ENCODE results near the gene SH3RF3.

SH3RF3 gene

DNA sequence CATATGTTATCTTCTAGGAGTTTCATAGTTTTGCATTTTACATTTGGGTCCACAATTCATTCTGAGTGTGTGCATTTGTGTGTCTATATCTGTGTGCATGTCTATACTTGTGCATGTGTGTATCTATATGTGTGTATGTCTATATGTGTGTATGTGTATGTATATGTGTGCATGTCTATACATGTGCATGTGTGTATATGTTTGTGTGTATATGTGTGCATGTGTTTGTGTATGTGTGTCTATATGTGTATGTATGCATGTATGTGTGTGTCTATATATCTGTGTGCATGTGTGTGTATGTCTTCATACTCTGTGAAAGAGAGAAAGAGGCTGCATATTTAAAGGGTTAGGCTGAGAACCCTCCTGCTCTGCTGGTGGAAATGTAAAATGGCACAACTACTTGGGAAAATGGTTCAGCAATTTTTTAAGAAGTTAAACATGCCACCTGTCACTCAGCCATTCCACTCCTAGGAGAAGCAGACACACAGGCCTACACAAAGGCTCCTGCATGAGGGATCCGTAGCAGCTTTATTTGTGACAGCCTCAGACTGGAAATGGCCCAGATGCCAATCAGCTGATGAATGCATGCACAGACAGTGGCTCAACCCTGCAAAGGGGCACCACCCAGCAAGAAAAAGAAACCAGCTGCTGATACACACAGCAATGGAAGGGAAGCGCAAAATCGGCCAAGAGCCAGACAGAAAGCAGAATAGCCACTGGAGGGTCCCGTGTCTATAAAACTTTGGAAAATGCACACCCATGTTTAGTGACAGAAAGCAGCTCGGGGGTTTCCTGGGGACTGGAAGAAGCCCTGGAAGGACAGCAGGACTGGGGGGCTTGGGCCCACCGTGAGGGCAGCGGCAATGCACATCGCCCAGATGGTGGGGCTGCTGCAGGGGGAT lies 337.9 kb downstream of the SH3RF3 start:
- no peak for DNase-seq

DNA sequence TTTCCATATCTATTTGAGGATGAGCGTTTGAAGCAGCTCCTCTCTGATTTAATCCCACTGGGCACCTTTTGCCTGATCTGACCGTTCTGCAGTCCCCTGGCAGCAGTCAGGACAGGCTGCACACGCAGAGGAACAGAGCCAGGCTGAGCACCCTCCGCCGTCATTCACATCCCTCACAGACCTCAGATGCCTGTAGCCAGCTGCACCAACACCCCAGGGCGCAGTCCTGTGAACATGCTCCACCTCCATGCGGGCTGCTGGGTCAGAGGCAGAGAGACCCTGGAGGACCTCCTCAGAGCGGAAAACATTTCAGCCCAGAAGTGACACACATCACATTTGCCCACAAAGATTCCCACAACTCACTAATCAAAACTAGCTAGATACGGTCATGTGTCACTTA lies 338.7 kb downstream of the SH3RF3 start:
- no peak for DNase-seq

DNA sequence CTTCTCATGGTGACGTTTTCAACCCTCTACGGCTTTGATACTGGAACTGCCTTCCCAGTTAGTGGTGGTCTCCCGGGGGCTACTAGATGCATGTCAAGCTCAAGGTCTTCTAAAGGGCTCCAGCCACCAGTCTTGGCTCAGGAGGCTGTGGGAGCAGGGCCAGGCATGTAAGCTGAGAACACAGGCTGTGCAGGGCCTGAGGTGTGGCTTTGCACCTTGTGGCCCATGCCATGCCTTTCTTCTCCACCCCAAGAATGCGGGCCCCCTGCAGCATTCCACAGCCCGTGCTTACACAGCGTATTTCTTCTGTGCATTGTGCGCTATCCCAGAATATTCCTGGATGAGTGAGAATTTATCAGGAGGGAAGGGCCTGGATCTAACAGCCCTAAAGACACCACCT lies 339.9 kb downstream of the SH3RF3 start:
- no peak for DNase-seq

DNA sequence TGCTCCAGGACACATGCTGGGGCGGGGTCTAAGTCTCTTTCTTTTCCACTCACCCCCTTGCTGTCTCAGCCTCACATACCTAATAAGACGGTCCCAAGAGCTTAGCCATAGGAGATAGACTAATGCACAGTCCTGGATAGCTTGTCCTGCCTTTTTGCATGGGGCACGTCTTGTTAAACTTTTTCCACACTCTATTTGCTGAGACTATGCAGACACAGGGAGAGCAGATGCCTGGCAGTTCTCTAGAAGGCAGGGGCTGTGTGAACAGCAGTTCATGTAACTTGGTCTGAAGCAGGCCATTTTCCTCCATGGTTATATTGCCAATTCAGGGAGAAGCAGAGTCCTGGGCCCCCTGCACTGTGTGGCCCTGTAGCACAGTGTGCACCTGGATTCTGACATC lies 342.7 kb downstream of the SH3RF3 start:
- DNase-seq: no peak

DNA sequence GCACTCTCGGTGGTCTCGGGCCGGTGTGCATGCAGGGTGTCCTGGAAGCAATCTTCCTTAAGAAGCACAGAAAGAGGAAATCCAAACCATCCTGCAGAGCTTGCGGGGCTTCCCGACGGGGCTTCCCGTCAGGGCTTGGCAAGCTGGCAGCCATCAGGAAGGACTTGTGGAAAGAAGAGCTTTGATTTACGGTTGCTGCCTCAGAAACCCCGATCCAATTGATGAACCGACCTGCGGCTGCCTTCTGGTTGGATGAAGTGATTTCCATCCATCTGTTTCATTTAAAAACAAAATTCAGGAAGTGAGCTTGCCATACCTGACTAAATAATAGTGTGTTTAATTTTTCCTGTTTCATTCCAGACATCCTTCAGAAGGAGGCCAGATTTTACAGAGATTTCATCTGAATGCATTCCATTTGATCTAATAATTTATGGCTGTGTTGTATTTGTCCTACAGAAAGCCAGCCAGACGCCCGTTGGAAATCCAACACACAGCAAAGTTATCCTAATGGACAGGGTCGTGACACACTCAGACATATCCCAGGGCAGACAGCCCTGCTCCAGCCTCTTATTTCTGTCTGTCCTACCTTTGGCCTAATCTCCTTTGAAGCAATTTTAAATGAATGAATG lies 343.4 kb downstream of the SH3RF3 start:
- no peak for DNase-seq

DNA sequence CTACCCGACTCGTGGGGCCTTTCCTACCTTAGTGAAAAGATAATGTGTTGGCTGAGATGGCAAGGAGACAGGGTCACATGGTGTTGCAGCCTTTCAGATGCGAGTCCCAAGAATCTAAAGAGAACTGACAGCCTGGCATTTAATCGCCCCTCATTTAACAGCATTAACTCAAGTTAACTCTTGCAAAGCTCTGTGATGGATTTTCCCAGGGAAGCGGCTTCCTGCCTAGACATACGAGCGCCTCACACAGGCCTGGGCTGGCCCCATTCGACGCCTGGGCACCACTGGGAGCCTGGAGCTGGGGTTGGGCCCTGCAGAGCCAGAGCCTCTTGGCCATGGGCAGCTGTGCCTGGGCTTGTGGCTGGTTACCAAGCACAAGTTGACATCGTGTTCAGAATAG lies 344.0 kb downstream of the SH3RF3 start:
- DNase-seq: no peak

DNA sequence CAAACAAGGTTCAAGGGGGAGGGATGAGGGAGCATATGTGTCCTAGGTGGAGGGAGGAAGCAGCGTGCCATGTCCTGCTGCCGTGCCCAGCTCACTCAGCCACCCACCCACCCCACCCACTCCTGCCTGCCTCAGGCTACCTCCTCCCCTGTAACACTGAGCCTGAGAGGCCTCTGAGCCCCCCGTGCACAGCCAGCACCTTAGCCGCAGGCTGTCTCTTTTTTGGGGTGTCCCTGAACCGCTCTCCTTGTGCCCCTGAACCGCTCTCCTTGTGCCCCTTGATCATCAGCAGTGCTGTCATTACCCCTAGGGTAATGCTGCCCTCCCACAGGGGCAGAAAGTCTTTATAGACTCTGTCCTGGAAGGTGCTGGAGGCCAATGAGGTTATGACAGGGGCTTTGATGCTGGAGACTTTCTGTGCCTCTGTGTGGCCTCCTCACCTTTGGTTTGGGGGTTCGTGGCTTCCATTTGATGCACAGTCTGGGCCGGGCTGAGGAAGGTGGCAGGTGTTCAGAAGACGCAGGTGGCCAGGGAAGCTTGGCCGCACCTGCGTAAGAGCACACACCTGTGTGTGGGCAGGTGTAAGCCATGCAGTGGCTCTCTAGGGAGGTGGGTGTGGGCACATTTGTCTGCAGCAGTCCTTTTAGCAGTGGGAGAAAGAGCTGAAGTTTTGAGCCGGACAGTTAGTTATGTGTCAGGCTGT lies 344.8 kb downstream of the SH3RF3 start:
- no peak for DNase-seq

DNA sequence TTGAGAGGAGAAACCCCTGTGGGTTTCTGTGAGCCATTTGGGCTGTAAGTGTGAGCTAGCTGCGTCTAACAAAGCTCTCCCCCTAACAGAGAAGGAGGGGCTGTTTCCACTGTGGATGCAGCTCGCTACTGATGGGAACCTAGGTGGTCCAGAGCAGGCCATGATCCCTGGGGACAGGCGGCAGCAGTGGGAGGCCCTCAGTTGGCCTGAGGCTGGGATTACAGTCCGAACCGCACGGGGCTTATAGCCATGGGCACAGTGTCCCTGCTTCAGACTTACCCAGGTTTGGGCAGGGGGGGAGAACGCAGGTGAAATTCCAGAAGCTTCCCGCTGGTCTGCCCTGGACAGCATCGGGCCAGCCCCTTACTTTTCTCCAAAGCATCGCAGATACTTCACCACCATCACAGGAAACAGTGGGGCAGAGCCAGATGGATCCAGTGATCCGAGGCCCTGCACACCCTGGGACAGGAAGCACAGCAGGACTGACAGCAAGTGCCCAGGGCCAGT lies 345.4 kb downstream of the SH3RF3 start:
- DNase-seq: no peak

DNA sequence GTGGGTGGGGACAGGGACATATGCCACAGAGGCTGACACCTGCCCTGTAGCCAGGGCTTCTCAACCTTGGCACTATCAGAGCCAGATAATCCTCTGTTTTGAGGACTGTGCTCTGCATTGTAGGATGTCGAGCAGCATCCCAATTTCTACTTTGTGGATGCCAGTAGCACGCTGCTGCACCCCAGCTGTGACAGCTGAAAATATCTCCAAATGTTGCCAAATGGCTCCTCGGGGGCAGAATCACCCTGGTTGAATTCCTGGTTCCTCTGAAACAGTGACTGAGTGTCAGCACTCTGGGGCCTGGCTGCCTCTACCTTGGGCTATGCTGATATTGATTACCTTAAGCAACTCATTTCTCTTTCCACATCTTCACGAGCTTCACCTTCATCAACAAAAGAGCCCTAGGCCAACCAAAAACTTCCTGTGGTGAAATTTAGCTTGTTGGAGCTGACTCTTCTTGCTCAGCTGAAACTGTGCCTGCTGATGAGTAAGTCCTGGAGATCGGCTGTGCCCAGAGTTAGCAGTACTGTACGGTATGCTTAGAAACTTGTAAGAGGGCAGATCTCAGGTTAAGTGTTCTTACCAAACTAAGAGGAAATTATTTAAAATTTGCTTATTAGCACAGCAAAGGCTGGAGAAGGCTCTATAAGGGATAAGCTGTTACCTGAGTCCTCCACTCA lies 346.7 kb downstream of the SH3RF3 start:
- no peak for DNase-seq

DNA sequence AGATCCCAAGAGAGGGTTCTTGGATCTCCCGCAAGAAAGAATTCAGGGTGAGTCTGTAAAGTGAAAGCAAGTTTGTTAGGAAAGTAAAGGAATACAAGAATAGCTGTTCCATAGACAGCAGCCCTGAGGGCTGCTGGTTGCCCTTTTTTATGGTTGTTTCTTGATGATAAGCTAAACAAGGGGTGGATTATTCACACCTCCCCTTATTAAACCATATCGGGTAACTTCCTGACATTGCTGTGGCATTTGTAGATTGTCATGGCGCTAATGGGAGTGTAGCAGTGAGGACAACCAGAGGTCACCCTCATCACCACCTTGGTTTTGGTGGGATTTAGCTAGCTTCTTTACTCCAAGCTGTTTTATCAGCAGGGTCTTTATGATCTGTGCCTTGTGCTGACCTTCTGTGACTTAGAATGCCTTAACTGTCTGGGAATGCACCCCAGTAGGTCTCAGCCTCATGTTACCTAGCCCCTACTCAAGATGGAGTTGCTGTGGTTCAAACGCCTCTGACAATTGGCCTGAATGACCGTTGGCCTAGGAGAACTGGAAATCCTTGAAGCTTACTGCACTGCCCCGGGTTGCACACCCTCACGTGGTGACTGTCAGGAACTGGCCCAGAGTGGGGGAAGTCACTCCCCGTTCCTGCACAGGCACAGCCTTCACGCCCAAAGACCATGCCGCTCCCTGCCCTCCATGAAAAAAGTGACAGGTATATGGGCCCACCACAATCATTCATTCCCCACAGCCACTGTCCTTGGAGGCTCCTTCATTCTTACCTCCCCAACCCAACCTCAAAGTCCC lies 347.8 kb downstream of the SH3RF3 start:
- peak; percentile 43 for DNase-seq

DNA sequence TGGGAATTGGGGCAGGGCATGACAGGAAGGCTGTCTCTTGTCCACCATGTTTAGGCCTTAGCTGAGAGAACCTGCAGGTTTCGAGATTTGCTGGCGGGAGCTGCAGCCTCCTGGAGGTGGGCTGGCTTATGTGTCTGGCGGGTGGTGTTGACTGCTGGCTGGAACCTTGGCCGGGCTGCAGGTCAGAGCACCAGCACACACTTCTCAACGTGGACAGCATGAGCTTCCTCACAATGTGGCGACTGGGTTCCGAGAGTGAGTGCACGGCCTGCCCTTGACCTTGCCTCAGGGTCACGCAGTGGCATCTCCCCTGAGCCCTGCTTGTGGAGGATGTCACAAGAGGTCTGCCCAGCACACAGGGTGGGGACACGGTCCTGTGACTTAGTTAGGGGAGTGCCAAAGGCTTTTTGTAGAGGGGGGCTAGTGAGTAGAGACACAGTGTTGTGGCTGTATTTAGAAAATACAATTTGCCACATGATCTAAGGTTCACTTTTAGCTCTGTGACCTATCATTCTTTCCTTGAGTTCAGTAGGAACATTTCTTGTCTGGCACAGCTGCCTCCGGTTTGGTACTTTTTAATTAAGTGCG lies 350.0 kb downstream of the SH3RF3 start:
- DNase-seq: no peak

DNA sequence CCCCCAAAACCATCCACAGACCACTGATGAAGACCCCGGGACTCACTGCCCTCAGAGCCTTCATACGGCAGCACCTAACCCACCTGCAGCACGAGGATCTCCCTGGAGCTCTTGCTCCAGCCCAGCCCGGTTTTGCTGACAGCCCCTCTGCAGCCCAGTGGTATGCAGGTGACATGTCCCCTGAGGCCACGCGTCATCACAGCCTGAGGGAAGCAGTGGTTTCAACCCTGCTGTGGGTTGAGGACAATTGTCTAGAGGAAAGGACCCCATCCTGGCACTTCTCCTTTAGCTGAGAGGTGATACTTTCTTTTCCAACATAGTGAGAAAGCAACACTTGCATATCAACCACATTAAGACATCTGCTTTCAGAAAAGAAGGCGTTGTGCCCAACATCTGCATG lies 350.8 kb downstream of the SH3RF3 start:
- no peak for DNase-seq

DNA sequence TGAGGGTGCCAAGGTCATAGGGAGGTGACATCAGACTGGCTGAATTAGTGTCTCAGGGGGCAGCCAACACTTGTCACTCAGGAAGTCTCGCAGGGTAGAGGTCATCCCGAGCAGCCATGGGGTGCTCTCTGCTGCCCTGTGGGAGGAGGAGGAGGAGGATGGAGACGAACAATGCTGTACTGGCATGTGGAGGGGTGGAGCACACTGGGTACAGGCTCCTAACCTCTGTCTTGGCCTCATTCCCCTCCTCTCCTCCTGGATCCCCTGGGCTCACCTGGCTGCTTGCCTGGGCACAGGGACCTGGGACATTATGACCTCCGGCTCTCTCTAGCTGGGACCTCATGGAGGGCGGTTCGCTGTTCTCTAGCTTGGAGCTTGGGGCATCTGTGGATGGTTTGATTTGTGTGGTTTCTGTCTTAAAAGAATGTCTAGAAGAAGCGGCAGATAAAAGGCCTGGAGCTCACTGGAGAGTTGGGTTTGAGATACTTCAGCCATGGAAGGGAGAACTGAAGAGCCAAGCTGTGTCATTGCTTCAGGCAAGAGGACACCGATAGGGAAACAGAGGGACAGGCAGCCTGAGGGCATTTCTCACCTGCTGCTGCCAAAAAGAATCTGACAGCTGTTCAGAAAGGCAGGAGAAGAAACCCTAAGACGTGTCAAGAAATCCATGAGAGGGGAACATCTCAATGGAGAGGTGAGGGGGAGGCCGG lies 351.6 kb downstream of the SH3RF3 start:
- no peak for DNase-seq

DNA sequence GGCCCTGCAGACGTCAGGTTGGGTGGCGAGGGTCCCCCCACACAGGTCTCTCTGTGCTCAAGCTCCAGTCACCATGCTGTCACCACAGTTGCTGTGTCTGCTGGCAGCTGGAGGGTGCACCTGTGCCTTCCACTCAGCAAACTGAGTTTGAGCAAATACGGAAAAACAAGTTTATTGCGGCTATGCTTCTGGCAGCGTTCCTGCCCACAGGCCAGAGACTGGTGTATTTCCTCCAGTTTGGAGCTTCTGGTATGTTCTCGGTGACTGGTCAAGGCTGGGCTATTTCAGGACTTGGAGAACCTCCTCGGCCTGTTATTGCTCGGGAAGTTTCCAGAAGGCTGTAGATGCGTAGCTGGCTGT lies 352.2 kb downstream of the SH3RF3 start:
- DNase-seq: no peak

DNA sequence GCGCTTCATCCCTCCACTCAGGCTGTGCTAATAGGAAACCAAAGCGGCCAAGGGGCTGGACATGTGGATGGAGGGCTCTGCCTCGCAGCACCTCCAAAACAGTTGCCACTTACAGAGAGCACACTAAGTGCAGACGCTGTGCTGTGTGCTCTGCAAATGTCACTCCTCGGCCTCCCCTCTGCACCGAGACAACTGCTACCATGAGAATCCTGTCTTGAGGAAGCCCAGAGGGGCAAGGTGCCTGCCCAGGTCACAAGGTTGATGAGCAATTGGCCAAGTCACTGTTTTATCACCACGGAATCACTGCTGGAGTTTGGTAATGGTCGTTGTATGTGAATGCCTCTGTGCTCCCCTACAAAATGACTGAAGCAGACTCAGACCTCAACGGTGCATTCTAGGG lies 352.6 kb downstream of the SH3RF3 start:
- no peak for DNase-seq

DNA sequence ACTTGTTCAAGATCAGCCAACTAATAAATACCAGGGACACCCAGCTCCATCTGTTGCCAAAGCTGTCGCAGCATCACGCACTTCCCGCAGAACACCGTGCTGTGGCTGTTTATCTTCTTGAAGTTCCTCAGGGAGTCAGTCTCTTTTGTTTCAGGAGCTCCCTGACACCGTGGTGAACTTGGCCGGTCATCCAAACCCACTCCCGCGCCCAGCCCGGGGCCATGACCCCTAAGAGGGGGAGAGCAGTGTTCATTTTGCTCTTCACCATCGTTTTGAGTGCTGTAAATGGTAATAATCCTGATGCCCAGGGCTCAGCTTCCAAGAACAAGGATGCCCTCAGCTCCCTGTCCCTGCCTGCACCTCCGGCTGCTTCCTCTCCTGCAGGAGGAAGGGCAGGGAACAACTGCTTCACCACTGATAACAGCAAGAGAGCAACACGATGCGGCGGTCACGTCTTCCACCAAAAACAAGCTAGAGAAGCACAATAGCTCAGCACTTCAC lies 353.4 kb downstream of the SH3RF3 start:
- DNase-seq: peak; percentile 60

DNA sequence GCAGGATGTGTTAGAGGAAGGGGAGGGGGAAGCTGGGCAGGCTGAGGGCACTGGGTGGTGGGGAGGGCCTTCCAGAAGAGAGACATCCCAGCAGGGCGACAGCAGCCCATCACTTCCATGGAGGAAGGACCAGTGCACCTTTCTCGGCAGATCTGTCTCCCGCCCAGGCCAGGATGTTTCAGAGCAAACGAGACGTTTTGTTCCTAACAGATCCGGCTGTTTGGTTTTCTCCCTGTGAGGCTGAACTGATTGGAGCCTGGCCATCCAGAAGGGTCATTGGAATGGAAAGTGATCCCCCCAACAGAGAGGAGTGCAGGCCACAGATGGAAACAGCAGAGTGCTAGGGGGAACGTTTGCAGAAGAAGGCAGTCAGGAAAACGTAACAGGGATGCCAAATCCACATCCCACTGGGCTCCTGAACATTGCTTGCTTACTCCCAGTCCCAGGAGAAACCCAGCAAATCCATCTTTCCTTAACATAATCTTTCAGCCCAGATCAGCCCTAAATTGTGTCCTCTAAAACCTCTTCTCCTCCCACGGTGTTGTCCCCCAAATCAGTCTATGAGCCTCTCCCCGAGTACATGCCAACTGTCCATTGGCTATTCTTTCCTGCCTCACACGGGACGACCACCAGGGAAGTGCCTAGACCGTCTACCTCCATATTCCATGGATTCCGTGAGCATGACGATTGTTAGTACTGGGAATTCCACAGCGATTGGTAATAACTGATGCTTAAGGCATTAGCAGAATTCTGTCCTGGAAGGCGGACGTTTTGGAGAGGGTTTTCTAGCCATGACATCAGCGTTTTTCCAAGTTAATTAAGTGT lies 357.9 kb downstream of the SH3RF3 start:
- no peak for DNase-seq

DNA sequence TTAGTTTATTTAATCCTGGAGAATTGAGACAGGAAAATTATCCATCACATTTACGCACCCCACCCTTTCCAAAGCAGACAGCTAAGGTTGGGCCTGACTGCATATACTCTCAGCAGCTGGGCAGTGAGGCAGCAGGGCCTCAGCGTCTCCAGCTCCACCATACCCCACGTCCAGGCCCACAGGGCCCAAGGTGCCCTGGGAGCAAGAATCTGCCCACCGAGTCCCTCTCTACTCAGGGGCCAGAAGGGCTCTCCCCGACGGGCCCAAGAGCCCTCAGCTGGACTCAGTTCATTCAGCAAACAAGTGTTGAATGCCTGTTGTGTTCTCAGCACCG lies 358.5 kb downstream of the SH3RF3 start:
- no peak for DNase-seq

DNA sequence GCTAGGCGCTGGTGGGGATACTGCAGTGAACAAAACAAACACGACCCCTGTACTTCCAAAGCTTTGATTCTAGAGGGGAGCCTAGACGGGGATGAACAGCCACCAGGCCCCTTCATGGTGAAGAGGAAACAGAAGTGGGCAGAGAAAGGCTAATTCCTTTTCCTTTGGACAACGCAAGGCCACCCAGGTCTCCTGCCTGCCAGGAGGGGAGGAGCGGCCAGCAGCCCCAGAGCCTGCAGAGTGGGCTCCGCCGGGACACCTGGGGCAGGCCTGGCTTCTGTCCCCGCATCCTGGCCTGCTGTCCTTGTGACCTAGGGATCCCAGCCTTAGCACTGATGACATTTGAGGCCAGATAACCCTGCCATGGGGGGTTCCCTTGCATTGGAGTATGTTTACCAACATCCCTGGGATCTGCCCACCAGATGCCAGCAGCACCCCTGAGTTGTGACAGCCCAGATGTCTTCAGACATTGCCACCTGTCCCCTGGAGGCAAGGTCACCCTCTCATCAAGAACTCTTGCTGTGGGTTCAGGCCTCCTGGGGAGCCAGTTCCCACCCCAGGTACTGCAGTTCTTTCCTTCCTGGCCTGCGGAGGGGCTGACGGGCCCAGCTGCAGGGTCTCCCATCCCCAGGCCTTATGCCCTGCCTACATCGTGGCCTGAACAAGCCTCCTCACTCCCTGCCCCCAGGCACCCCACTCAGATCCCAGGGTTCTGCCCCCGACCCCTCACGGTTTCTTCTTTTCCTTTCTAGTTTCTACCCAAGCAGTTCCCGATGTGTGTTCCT lies 359.1 kb downstream of the SH3RF3 start:
- no peak for DNase-seq

All from hematopoietic multipotent progenitor cell treated with erythropoietin and hydrocortisone succinate and interleukin-3 and kit ligand, for 6 days (in vitro differentiated cells).